ENCODE measurements around the gene OGFR. TPM values are rescaled to one million over a fixed set of nuclear protein-coding genes. Genes with fewer than 3 reads are reported as not detected.
A peak's percentile ranks its signal among the peaks of the same experiment; 100 is the strongest.

OGFR gene
- total RNA-seq, 1 donor from 2014 or later = 56.5 TPM

DNA sequence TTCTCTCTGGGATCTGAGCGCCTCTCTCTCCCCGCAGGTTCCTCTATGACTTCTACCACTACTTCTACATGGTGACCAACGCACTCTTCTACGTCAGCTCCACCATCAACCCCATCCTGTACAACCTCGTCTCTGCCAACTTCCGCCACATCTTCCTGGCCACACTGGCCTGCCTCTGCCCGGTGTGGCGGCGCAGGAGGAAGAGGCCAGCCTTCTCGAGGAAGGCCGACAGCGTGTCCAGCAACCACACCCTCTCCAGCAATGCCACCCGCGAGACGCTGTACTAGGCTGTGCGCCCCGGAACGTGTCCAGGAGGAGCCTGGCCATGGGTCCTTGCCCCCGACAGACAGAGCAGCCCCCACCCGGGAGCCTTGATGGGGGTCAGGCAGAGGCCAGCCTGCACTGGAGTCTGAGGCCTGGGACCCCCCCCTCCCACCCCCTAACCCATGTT, 44.6 kb upstream of the OGFR start:
- no peak for DNase-seq (ENCODE audit: low spot score in 2 of 2, unreplicated experiment in 2 of 2)
- TF ChIP-seq, protein P1, sequence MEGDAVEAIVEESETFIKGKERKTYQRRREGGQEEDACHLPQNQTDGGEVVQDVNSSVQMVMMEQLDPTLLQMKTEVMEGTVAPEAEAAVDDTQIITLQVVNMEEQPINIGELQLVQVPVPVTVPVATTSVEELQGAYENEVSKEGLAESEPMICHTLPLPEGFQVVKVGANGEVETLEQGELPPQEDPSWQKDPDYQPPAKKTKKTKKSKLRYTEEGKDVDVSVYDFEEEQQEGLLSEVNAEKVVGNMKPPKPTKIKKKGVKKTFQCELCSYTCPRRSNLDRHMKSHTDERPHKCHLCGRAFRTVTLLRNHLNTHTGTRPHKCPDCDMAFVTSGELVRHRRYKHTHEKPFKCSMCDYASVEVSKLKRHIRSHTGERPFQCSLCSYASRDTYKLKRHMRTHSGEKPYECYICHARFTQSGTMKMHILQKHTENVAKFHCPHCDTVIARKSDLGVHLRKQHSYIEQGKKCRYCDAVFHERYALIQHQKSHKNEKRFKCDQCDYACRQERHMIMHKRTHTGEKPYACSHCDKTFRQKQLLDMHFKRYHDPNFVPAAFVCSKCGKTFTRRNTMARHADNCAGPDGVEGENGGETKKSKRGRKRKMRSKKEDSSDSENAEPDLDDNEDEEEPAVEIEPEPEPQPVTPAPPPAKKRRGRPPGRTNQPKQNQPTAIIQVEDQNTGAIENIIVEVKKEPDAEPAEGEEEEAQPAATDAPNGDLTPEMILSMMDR (IDR thresholded peaks at IDR 0.05; ENCODE audit: unreplicated experiment) = no peak
- peak overlapping the region; percentile 93 for H3K27ac Mint-ChIP-seq
- peaks cover 5% of the 10 kb centered on the region for H3K27me3 Mint-ChIP-seq (ENCODE audit: low read depth)
- no peaks in the 10 kb centered on the region for H3K36me3 Mint-ChIP-seq
- peaks cover 9% of the 10 kb centered on the region for H3K9me3 Mint-ChIP-seq
- H3K4me1 Mint-ChIP-seq = peaks cover 36% of the 10 kb centered on the region
- no peak overlapping the region for H3K4me3 Mint-ChIP-seq

DNA sequence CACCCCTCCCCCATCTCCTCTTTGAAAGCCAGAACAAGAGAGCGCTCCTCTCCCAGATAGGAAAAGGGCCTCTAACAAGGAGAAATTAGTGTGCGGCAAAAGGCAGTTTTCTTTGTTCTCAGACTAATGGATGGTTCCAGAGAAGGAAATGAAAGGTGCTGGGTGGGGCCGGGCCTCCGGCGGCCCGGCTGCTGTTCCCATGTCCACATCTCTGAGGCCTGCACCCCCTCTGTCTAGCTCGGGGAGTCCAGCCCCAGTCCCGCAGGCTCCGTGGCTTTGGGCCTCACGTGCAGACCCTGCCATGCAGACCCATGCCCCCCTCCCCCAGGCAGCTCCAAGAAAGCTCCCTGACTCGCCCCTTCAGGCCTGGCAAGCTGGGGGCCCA, 44.2 kb upstream of the OGFR start:
- peaks cover 5% of the 10 kb centered on the region for H3K27me3 Mint-ChIP-seq (ENCODE audit: low read depth)
- peaks cover 9% of the 10 kb centered on the region for H3K9me3 Mint-ChIP-seq
- no peaks in the 10 kb centered on the region for H3K36me3 Mint-ChIP-seq
- no peak overlapping the region for H3K4me3 Mint-ChIP-seq
- H3K4me1 Mint-ChIP-seq = peaks cover 41% of the 10 kb centered on the region
- peak overlapping the region; percentile 92 for H3K27ac Mint-ChIP-seq
- DNase-seq (ENCODE audit: low spot score in 2 of 2, unreplicated experiment in 2 of 2) = no peak
- TF ChIP-seq, protein P1 (IDR thresholded peaks at IDR 0.05; ENCODE audit: unreplicated experiment) = no peak

DNA sequence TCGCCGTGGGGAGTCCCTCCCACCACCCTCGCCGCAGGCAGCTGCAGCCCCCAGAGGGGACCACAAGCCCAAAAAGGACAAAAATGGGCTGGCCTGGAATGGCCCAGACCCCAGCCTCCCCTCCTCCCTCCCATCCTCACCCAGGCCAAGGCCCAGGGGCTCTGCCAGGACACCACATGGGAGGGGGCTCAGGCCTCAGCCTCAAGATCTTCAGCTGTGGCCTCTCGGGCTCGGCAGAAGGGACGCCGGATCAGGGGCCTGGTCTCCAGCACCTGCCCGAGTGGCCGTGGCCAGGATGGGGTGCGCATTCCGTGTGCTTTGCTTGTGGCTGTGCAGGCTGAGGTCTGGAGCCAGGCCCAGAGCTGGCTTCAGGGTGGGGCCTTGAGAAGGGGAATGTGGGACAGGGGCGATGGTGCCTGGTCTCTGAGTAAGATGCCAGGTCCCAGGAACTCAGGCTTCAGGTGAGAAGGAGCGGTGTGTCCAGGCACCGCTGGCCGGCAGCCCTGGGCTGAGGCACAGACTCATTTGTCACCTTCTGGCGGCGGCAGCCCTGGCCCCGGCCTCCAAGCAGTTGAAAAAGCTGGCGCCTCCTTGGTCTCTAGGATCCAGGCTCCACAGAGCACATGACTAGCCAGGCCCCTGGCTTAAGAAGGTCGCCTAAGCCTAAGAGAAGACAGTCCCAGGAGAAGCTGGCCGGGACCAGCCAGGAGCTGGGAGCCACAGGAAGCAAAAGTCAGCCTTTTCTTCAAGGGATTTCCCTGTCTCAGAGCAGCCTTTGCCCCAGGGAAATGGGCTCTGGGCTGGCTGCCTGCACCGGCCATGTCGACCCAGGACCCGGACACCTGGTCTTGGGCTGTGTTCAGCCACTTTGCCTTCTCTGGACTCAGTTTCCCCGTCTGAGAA, 43.5 kb upstream of the OGFR start:
- DNase-seq (ENCODE audit: low spot score in 2 of 2, unreplicated experiment in 2 of 2) = no peak
- peak overlapping the region; percentile 92 for H3K27ac Mint-ChIP-seq
- TF ChIP-seq, protein P1 (IDR thresholded peaks at IDR 0.05; ENCODE audit: unreplicated experiment) = no peak
- H3K9me3 Mint-ChIP-seq = peaks cover 9% of the 10 kb centered on the region
- no peaks in the 10 kb centered on the region for H3K36me3 Mint-ChIP-seq
- H3K4me3 Mint-ChIP-seq = no peak overlapping the region
- peaks cover 44% of the 10 kb centered on the region for H3K4me1 Mint-ChIP-seq
- peaks cover 5% of the 10 kb centered on the region for H3K27me3 Mint-ChIP-seq (ENCODE audit: low read depth)

DNA sequence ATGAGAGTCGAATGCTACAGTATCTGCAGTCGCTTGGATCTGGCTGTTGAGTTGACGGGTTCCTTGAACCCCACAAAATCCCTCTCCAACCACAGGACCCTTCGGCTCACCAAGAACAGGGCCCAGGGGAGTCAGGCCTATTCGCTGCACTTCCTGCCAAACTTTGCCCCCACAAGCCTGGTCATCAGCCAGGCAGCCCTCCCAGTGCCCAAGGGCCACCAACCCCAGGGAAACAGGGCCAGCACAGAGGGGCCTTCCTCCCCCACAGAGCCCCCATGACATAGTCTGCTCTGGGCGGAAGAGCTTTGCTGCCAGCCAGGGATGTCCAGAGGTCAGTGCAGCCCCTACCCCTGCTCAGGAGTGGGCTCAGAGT, 42.9 kb upstream of the OGFR start:
- Mint-ChIP-seq H3K4me3 (no peak overlapping the region), H3K36me3 (no peaks in the 10 kb centered on the region), H3K9me3 (peaks cover 9% of the 10 kb centered on the region), H3K4me1 (peaks cover 49% of the 10 kb centered on the region), H3K27ac (peak overlapping the region; percentile 92), H3K27me3 (ENCODE audit: low read depth) (peaks cover 3% of the 10 kb centered on the region)
- no peak for DNase-seq (ENCODE audit: low spot score in 2 of 2, unreplicated experiment in 2 of 2)
- TF ChIP-seq, protein P1 (IDR thresholded peaks at IDR 0.05; ENCODE audit: unreplicated experiment) = no peak

DNA sequence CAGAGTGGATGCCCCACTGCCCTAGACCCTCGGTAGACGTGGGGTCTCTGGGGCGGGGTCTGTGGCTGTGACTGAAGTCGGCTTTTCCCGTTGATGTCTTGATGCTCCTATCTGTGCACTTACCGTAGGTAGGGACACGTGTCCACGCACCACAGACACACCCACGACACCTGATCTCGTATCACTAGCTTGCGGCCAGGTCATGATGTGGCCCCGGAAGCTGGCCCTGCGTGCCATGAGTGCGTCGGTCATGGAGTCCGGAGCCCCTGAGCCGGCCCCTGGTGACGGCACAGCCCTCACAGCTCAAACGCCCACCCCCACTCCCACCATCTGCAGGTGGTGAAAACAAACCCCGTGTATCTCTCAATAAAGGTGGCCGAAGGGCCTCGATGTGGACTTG, 42.3 kb upstream of the OGFR start:
- no peaks in the 10 kb centered on the region for H3K27me3 Mint-ChIP-seq (ENCODE audit: low read depth)
- H3K36me3 Mint-ChIP-seq = no peaks in the 10 kb centered on the region
- TF ChIP-seq, protein P1 (IDR thresholded peaks at IDR 0.05; ENCODE audit: unreplicated experiment) = no peak
- peaks cover 55% of the 10 kb centered on the region for H3K4me1 Mint-ChIP-seq
- peak overlapping the region; percentile 81 for H3K27ac Mint-ChIP-seq
- no peak for DNase-seq (ENCODE audit: low spot score in 2 of 2, unreplicated experiment in 2 of 2)
- H3K9me3 Mint-ChIP-seq = peaks cover 4% of the 10 kb centered on the region
- no peak overlapping the region for H3K4me3 Mint-ChIP-seq
